GM19351 (cell line): ENCODE data around the gene IL20RB.
A peak's percentile ranks its signal among the peaks of the same experiment; 100 is the strongest.
"Not testable (repeated sequence)": the region's sequence is repeated elsewhere in the genome, so short reads cannot be mapped to it uniquely, and the experiment has no call there.

Experiments
- ATAC-seq: cut with Tn5 transposase; IDR thresholded peaks from one replicate; pipeline ENCODE4 v1.9.1; 2021; ENCODE audit warnings: mild to moderate bottlenecking, moderate library complexity; ENCODE audit not compliant: unreplicated experiment

IL20RB gene

DNA sequence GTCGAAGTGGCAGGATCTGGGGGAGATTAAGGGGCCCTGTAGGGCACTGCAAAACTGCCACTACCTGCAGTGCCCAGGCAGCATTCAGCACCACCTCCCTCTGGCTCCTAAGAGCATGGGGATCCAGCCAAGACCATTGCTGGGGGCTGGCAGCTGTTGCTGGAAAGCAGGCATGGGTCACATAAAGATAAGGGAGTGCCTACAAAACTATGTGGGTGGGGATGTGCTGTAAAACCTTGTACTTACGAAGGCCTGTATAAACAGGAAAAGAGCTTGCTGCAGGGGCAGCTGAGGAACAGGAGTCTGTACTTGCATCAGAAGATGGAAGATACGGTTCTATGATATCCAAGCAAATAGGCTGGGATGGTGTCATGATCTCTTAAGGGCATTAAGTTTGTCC, 27.1 kb downstream of the IL20RB start:
- ATAC-seq: no peak

DNA sequence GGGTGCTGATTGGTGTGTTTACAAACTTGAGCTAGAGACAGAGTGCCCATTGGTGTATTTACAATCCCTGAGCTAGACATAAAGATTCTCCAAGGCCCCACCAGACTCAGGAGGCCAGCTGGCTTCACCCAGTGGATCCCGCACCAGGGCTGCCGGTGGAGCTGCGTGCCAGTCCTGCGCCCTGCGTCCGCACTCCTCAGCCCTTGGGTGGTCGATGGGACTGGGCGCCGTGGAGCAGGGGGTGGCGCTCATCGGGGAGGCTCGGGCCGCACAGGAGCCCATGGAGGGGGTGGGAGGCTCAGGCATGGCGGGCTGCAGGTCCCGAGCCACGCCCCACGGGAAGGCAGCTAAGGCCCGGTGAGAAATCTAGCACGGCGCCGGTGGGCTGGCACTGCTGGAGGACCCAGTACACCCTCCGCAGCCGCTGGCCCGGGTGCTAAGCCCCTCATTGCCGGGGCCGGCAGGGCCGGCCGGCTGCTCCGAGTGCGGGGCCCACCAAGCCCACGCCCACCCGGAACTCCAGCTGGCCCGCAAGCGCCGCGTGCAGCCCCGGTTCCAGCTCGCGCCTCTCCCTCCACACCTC, 29.7 kb downstream of the IL20RB start:
- not testable (repeated sequence) for ATAC-seq

- no peak for ATAC-seq
Observed at GRCh38 chr3:136988651-136989050, 30.9 kb downstream of the IL20RB start.

DNA sequence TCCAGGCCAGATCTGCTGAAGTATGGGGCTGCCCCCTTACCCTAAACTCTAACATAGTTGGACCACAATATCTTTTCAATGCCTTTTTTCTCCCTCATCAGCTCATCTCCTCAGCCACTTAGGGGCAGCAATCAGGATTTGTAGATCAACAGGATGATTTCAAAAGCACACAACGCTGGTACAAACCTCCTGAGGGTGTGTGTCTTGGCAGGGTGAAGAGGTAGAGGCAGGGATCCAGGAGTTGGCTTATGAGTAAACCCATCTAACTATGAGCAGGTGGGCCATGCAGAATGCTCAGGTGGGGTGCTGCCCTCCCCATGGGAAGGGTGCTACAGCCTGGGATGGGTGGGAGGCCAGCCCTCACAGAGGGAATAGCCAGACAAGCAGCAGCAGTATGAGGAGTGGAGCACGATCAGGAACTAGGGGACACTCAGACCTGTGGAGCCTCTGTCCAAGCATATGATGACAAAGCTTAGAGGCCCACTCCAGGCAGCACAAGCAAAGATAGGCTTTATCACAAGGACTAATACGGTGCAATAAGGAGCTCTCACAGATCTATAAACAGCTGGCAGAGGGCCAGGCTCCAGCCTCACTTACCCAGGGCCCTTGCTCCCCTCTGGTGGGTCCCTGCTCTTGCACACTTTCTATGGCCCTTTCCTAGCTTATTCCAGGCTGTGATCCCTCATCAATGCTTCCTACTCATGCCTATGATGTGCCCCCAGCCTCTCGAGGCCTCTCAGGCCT, 32.2 kb downstream of the IL20RB start:
- ATAC-seq: no peak

- no peak for ATAC-seq
Observed at GRCh38 chr3:136990826-136991225, 33.0 kb downstream of the IL20RB start.

- ATAC-seq: no peak
Observed at GRCh38 chr3:136992115-136992514, 34.3 kb downstream of the IL20RB start.

DNA sequence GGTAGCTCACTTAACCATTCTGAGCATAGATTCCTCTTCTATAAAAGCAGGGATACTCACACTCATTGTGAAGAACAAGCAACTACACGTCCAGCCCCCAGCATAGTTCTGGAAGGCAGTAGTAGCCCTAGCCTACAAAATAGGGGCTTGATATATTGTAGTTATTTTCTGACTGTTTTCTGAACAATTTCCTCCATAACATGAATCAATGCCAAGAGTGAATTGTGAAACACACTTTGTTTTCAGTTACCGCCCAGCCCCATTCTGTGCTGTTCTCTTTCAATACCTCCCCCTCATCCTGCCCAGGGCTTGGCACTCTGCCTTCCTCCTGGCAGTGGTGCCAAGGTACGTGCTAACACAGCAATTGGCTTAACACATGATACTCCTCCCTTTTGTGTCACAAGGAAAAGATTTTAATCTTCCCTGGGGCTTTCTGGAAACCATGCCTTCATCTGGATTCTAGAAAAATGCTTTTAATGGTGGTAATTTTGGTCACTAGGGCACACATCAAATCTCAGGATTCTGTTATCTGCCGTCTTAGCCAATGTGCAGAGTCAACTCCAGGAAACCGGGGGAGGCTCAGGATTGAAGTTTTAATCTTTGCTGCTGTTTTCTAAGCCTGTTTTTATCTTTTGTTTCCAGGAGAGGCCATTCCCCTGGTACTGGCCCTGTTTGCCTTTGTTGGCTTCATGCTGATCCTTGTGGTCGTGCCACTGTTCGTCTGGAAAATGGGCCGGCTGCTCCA, 37.2 kb downstream of the IL20RB start:
- ATAC-seq: no peak

DNA sequence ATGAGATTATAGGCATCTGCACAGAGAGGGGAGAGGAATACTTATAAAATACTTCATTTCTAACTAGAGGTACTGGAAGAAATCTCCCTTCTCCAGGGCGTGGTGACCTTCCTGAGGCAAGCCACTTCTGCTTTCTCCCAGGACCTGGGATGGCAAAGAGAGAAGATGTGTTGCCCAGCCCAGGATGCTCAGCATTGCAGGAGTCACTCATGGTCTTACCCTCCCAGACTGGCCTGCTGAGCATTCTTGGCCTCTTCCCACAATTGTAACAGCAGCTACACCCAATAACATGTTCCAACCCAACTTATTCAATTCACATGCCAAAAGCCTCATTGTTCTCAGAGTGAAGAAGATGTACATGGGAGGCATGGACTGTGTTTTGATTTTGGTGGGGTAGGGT, 37.9 kb downstream of the IL20RB start:
- no peak for ATAC-seq

DNA sequence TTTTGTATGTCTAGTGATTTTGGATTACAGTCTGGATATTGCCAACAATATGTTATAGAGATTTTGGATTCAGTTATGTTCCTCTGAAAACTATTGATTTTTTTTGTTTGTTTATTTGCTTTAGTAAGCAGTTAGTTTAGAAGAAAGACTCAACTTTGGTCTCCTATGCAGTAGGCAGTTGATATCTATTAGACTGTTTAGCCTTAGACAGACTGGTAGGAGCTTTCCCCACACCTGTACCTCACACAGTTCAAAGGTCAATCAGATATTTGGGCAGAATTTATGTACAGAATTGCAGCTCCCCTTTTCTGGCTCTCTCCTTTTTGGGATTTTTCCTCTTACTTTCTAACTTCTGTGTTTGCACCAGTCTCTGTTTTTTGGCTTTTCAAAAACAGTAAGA, 42.3 kb downstream of the IL20RB start:
- ATAC-seq: no peak

GRCh38 chr3:137007376-137007775, 49.6 kb downstream of the IL20RB start:
- not testable (repeated sequence) for ATAC-seq

GRCh38 chr3:137008131-137008530, 50.3 kb downstream of the IL20RB start:
- no peak for ATAC-seq

- ATAC-seq: no peak
Observed at GRCh38 chr3:137008976-137009375, 51.2 kb downstream of the IL20RB start.

- ATAC-seq: no peak
Observed at GRCh38 chr3:137010137-137010536, 52.4 kb downstream of the IL20RB start.

DNA sequence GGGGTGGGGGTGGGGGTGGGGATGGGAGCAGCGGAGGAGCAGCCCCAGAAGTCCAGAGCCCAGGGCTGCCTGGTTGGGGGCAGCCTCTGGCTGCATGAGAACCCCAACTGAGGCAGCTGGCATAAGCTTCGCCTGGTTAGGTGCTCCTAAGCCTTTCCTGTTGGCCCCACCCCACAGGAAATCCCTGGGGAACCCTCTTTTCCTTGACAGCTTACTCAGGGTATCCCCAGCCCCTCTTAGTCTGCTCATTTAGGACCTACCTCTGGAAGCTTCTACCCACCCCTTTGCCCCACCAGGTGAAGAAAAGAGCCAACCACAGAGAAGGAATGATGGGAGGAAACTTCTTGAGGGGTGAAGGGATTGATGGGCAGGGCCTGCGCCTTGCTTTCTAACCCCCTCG, 53.4 kb downstream of the IL20RB start:
- ATAC-seq: no peak

GRCh38 chr3:137012097-137012501, 54.3 kb downstream of the IL20RB start:
- no peak for ATAC-seq

- ATAC-seq: peak; percentile 72
Observed at GRCh38 chr3:137013951-137014688, 56.3 kb downstream of the IL20RB start.

DNA sequence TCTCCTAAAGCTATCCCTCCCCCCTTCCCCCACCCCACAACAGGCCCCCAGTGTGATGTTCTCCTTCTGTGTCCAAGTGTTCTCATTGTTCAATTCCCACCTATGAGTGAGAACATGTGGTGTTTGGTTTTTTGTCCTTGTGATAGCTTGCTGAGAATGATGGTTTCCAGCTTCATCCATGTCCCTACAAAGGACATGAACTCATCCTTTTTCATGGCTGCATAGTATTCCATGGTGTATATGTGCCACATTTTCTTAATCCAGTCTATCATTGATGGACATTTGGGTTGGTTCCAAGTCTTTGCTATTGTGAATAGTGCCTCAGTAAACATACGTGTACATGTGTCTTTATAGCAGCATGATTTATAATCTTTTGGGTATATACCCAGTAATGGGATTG, 59.5 kb downstream of the IL20RB start:
- not testable (repeated sequence) for ATAC-seq

- ATAC-seq: no peak
Observed at GRCh38 chr3:137020315-137020714, 62.5 kb downstream of the IL20RB start.

DNA sequence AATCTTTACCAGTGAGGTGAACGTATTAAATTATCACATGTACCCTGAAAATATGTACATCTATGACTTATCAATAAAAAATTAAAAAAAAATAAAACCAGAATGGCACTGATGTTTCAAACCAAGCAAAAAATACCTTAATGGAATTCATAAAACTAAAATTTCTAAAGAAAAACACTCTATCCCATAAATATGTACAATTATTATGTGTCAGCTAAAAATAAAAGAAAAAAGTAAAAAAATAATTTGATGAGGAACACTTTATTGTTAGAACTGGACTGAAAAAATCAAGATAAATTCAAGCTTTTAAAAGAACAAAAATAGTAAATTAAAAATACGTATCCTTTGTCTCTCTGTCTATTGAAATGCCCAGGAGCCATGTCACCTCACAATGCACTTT, 63.1 kb downstream of the IL20RB start:
- no peak for ATAC-seq

- ATAC-seq: no peak
Observed at GRCh38 chr3:137024348-137024747, 66.6 kb downstream of the IL20RB start.

DNA sequence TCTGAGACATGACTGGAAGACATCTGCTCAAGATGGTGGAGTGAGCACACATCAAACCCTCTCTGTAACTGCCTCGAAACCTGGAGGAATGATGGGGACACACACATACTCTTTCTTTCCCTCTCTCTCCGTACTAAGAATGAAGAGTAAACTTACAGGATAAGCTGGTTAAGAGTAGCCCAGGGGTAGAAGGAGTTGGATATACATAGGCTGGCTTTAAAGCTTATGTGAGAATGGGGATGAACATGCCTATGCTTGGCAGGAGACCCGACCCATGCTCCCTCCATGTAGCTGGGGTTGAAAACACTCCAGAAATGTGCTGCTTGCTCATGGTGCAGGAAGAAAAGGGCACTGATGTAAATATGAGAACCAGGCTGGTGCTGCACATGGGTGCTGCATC, 68.9 kb downstream of the IL20RB start:
- no peak for ATAC-seq
